Mesenchymal stem cell (in vitro differentiated cells and primary cell): Measurements from ENCODE around the gene SKAP1.

Experiments
- DNase-seq: peaks from one replicate; pipeline ENCODE4 v3.0.0-alpha.2; 2013
- H2AFZ ChIP-seq: one replicate; pipeline ENCODE4 v1.6.1; 2013; ENCODE audit warnings: low read depth, mild to moderate bottlenecking, control low read depth, inconsistent platforms, low read length, moderate library complexity
- H2AK5ac ChIP-seq: 2 replicates; pipeline ENCODE4 v1.6.1; 2013; ENCODE audit warnings: low read length, moderate library complexity, mild to moderate bottlenecking, inconsistent platforms; ENCODE audit not compliant: severe bottlenecking
- H2BK120ac ChIP-seq: one replicate; pipeline ENCODE4 v1.6.1; 2013; ENCODE audit warnings: low read depth, mild to moderate bottlenecking, inconsistent platforms, low read length, moderate library complexity
- H2BK12ac ChIP-seq, 2 experiments: one replicate each; pipeline ENCODE4 v1.6.1; 2013; ENCODE audit warnings: inconsistent platforms in 2 of 2, low read length in 2 of 2, mild to moderate bottlenecking in 2 of 2, moderate library complexity in 2 of 2, control low read depth in 1 of 2
- H2BK15ac ChIP-seq: one replicate; pipeline ENCODE4 v1.6.1; 2013; ENCODE audit warnings: mild to moderate bottlenecking, low read depth, inconsistent platforms; ENCODE audit not compliant: poor library complexity, severe bottlenecking
- H2BK5ac ChIP-seq: 2 replicates; pipeline ENCODE4 v1.6.1; 2013; ENCODE audit warnings: low read depth, mild to moderate bottlenecking, low read length, control low read depth, inconsistent platforms; ENCODE audit not compliant: poor library complexity, severe bottlenecking
- H3K14ac ChIP-seq, 2 experiments: one replicate each; pipeline ENCODE4 v1.6.1; 2013; ENCODE audit warnings: inconsistent platforms in 2 of 2, low read length in 2 of 2, control low read depth in 1 of 2, mild to moderate bottlenecking in 1 of 2, moderate library complexity in 1 of 2
- H3K18ac ChIP-seq, 2 experiments: one replicate each; pipeline ENCODE4 v1.6.1; 2013; ENCODE audit warnings: inconsistent platforms in 2 of 2, low read length in 2 of 2, control low read depth in 1 of 2, low read depth in 1 of 2, mild to moderate bottlenecking in 1 of 2
- H3K23ac ChIP-seq, 2 experiments: one replicate each; pipeline ENCODE4 v1.6.1; 2013; ENCODE audit warnings: inconsistent platforms in 2 of 2, low read length in 2 of 2, mild to moderate bottlenecking in 2 of 2, moderate library complexity in 2 of 2, control low read depth in 1 of 2
- H3K27ac ChIP-seq: 2 replicates; pipeline ENCODE4 v1.5.1; 2013; ENCODE audit warnings: mild to moderate bottlenecking, moderate library complexity, low read length, control low read depth, inconsistent platforms; ENCODE audit not compliant: poor library complexity, severe bottlenecking
- H3K27me3 ChIP-seq, 2 experiments: 2 replicates each; pipeline versions ENCODE4 v1.6.1 to v1.7.0; 2013; ENCODE audit warnings: low read length in 2 of 2, mild to moderate bottlenecking in 2 of 2, moderate library complexity in 2 of 2, control low read depth in 1 of 2, inconsistent platforms in 1 of 2; ENCODE audit not compliant: control insufficient read depth in 1 of 2, insufficient read depth in 1 of 2
- H3K36me3 ChIP-seq, 2 experiments: 2 replicates each; pipeline versions ENCODE4 v1.6.1 to v1.7.0; 2013; ENCODE audit warnings: low read length in 2 of 2, control low read depth in 1 of 2, inconsistent platforms in 1 of 2, low read depth in 1 of 2, mild to moderate bottlenecking in 1 of 2; ENCODE audit not compliant: insufficient read depth in 2 of 2, control insufficient read depth in 1 of 2
- H3K4ac ChIP-seq, 2 experiments: one replicate each; pipeline ENCODE4 v1.6.1; 2013; ENCODE audit warnings: inconsistent platforms in 2 of 2, low read length in 2 of 2, mild to moderate bottlenecking in 2 of 2, moderate library complexity in 2 of 2, control low read depth in 1 of 2, low read depth in 1 of 2
- H3K4me1 ChIP-seq: 2 replicates; pipeline ENCODE4 v1.6.1; 2013; ENCODE audit warnings: low read depth, low read length, control low read depth; ENCODE audit not compliant: control insufficient read depth, insufficient read depth
- H3K4me2 ChIP-seq: 2 replicates; pipeline ENCODE4 v1.6.1; 2013; ENCODE audit warnings: low read length, mild to moderate bottlenecking, inconsistent platforms; ENCODE audit not compliant: poor library complexity, severe bottlenecking
- H3K4me3 ChIP-seq, 2 experiments: 2 replicates each; pipeline versions ENCODE4 v1.5.1 to v1.7.0; 2013; ENCODE audit warnings: low read length in 2 of 2, mild to moderate bottlenecking in 2 of 2, control low read depth in 1 of 2, low read depth in 1 of 2; ENCODE audit not compliant: insufficient read depth in 1 of 2
- H3K79me1 ChIP-seq: replicated peaks from 2 replicates; pipeline ENCODE4 v1.6.1; 2013; ENCODE audit warnings: mild to moderate bottlenecking, control low read depth, low read length, inconsistent platforms; ENCODE audit not compliant: poor library complexity, severe bottlenecking
- H3K9ac ChIP-seq: 2 replicates; pipeline ENCODE4 v1.7.0; 2013; ENCODE audit warnings: mild to moderate bottlenecking, low read length, moderate library complexity
- H3K9me3 ChIP-seq: 2 replicates; pipeline ENCODE4 v1.7.0; 2013; ENCODE audit warnings: mild to moderate bottlenecking, low read length; ENCODE audit not compliant: control insufficient read depth
- H4K8ac ChIP-seq: one replicate; pipeline ENCODE4 v1.6.1; 2013; ENCODE audit warnings: inconsistent platforms, mild to moderate bottlenecking, low read length, moderate library complexity
- H4K91ac ChIP-seq: one replicate; pipeline ENCODE4 v1.6.1; 2013; ENCODE audit warnings: mild to moderate bottlenecking, low read length, inconsistent platforms
- WGBS: methylation state at CpG from one replicate; pipeline ENCODE4 v1.1.7; 2013; ENCODE audit warnings: mixed read lengths; 5-methylcytosine and 5-hydroxymethylcytosine counted together

Gene SKAP1

GRCh38 chr17:48255759-48256158, 174.3 kb downstream of the SKAP1 start:
- H2BK5ac ChIP-seq, result no peak overlapping the region
- no CpG with 5 or more reads among the region's 4 CpGs for WGBS
- H2AK5ac ChIP-seq, result no peak overlapping the region

GRCh38 chr17:48254896-48255295, 175.1 kb downstream of the SKAP1 start:
- Histone ChIP-seq H3K27me3 (no peaks in the 10 kb centered on the region), H2BK12ac (no peak overlapping the region), H3K27ac (no peak overlapping the region), H2BK15ac (no peak overlapping the region), H3K9ac (no peak overlapping the region), H3K23ac (no peak overlapping the region), H3K4me2 (no peak overlapping the region), H2BK5ac (no peak overlapping the region), H3K4me3 (no peak overlapping the region), H4K8ac (no peak overlapping the region), H3K4ac (no peak overlapping the region), H2BK120ac (no peak overlapping the region), H3K4me1 (no peaks in the 10 kb centered on the region), H3K14ac (no peak overlapping the region), H4K91ac (no peak overlapping the region), H3K18ac (no peak overlapping the region), H2AFZ (no peak overlapping the region), H2AK5ac (no peak overlapping the region), H3K79me1 (no peaks in the 10 kb centered on the region), H3K36me3 (no peaks in the 10 kb centered on the region), H3K9me3 (no peaks in the 10 kb centered on the region)
- 14% methylated on average over 1 of the region's 1 CpG for WGBS
- DNase-seq, result peak; percentile 64

More at GRCh38 chr17:48255759-48256158, 174.3 kb downstream of the SKAP1 start:
- Histone ChIP-seq H3K4me1 (no peaks in the 10 kb centered on the region), H2BK15ac (no peak overlapping the region), H3K27me3 (no peaks in the 10 kb centered on the region), H3K79me1 (no peaks in the 10 kb centered on the region), H2BK12ac (no peak overlapping the region), H3K4ac (no peak overlapping the region), H3K14ac (no peak overlapping the region), H3K27ac (no peak overlapping the region), H3K23ac (no peak overlapping the region), H3K18ac (no peak overlapping the region), H2BK120ac (no peak overlapping the region), H3K36me3 (no peaks in the 10 kb centered on the region), H3K4me3 (no peak overlapping the region), H3K9ac (no peak overlapping the region), H4K8ac (no peak overlapping the region), H3K4me2 (no peak overlapping the region), H4K91ac (no peak overlapping the region), H2AFZ (no peak overlapping the region), H3K9me3 (no peaks in the 10 kb centered on the region)
- DNase-seq, result no peak

GRCh38 chr17:48253975-48254374, 176.0 kb downstream of the SKAP1 start:
- H3K23ac ChIP-seq, result no peak overlapping the region
- H2BK5ac ChIP-seq, result no peak overlapping the region
- H3K9me3 ChIP-seq, result no peaks in the 10 kb centered on the region
- H2BK12ac ChIP-seq, result no peak overlapping the region
- H3K14ac ChIP-seq, result no peak overlapping the region
- no peak overlapping the region for H4K8ac ChIP-seq
- no peaks in the 10 kb centered on the region for H3K36me3 ChIP-seq
- H3K18ac ChIP-seq, result no peak overlapping the region
- no peaks in the 10 kb centered on the region for H3K79me1 ChIP-seq
- H3K27me3 ChIP-seq, result no peaks in the 10 kb centered on the region
- H3K27ac ChIP-seq, result no peak overlapping the region
- H4K91ac ChIP-seq, result no peak overlapping the region
- H2BK15ac ChIP-seq, result no peak overlapping the region
- WGBS, result 50% methylated on average over 1 of the region's 2 CpGs
- H2BK120ac ChIP-seq, result no peak overlapping the region
- H3K4me2 ChIP-seq, result no peak overlapping the region
- DNase-seq, result no peak
- no peak overlapping the region for H2AFZ ChIP-seq
- H3K4me1 ChIP-seq, result no peaks in the 10 kb centered on the region
- H2AK5ac ChIP-seq, result no peak overlapping the region
- no peak overlapping the region for H3K4me3 ChIP-seq
- no peak overlapping the region for H3K4ac ChIP-seq
- no peak overlapping the region for H3K9ac ChIP-seq

- 75% methylated on average over 1 of the region's 3 CpGs for WGBS
- no peak overlapping the region for H4K91ac ChIP-seq
- no peak overlapping the region for H3K4ac ChIP-seq
- H2AFZ ChIP-seq, result no peak overlapping the region
- H2BK15ac ChIP-seq, result no peak overlapping the region
- no peak overlapping the region for H3K18ac ChIP-seq
- no peak overlapping the region for H4K8ac ChIP-seq
- H2BK12ac ChIP-seq, result no peak overlapping the region
- H3K9me3 ChIP-seq, result no peaks in the 10 kb centered on the region
- no peaks in the 10 kb centered on the region for H3K27me3 ChIP-seq
- no peak overlapping the region for H3K14ac ChIP-seq
- no peak overlapping the region for H3K23ac ChIP-seq
- no peaks in the 10 kb centered on the region for H3K36me3 ChIP-seq
- H3K4me1 ChIP-seq, result no peaks in the 10 kb centered on the region
- no peak overlapping the region for H2BK5ac ChIP-seq
- H3K4me3 ChIP-seq, result no peak overlapping the region
- H3K4me2 ChIP-seq, result no peak overlapping the region
- DNase-seq, result no peak
- H3K27ac ChIP-seq, result no peak overlapping the region
- no peak overlapping the region for H3K9ac ChIP-seq
- H2BK120ac ChIP-seq, result no peak overlapping the region
- no peaks in the 10 kb centered on the region for H3K79me1 ChIP-seq
- no peak overlapping the region for H2AK5ac ChIP-seq
These were observed 178.1 kb downstream of the SKAP1 start for GRCh38 chr17:48251950-48252349.
